Measurements from ENCODE around the gene HOPX.
"Not testable (repeated sequence)": the region's sequence is repeated elsewhere in the genome, so short reads cannot be mapped to it uniquely, and the experiment has no call there.

The HOPX gene

DNA sequence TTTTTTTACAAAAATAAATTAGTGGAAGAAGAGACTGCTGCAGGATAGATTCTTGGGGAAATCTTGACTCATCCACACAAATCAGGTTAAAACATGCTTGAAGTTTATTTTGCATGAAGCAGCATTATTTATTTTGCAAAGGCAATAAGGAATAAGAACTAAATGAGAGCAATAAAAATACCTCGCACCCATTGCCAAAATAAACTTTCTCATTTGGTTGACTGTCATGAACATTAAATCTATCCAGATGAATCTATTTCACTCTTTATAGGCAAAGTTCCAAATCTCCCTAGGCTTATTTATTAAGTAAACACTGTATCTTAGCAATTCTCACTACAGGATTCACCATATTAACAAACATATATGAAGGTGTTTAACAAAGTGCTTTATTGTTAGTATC, 58.9 kb downstream of the HOPX start:
- no peak for FAIRE-seq

DNA sequence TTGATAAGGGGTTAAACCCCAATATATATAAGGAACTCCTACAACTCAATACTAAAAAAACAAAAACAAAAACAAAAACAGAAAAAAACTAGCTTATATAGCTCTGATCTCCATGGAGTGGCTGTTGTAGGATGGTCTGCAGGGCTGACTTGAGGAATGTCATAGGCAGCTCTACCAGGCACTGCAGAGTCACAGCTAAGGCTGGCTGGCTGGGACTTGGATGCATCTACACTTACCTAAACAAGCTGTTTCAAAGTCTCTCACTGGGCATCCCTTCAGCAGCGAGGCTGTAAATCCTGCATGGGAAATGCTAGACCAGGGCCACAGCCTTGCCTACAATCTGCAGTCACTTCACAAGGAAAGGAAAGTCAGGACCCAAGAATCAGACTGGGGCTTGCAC, 61.3 kb downstream of the HOPX start:
- no peak for FAIRE-seq

DNA sequence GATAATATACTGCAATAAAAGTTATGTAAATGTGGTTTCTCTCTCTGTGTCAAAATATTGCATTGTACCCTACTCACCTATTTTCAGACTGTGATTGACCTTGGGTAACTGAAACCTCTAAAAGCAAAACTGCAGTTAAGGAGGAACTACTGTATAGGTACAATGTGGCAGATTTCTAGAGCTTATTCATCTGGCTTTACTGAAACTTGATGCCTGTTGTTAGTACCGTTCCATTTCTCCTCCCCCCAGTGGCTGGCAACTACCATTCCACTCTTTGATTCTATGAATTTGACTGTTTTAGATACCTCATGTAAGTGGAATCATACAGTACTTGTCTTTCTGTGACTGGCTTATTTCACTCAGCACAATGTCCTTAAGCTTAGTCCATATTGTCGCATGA, 61.9 kb downstream of the HOPX start:
- FAIRE-seq, result no peak

DNA sequence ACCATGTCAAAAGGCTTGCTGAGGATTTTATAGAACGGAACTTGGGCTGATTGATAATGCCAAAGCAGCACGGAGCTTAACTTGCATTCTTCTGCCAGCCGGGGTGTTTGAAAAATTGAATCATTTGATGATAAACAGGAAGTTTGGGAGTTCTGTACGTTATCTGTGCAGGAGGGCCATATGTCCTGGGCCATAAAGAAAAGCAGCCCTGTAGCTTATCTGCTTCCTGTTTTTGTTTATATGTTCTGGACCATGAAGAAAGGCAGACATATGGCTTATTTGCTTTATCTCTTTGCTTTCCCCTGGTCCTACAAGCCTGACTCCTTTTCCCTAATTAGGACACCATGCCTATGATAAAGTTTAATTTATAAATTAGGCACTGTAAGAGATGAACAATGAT, 62.4 kb downstream of the HOPX start:
- no peak for FAIRE-seq

DNA sequence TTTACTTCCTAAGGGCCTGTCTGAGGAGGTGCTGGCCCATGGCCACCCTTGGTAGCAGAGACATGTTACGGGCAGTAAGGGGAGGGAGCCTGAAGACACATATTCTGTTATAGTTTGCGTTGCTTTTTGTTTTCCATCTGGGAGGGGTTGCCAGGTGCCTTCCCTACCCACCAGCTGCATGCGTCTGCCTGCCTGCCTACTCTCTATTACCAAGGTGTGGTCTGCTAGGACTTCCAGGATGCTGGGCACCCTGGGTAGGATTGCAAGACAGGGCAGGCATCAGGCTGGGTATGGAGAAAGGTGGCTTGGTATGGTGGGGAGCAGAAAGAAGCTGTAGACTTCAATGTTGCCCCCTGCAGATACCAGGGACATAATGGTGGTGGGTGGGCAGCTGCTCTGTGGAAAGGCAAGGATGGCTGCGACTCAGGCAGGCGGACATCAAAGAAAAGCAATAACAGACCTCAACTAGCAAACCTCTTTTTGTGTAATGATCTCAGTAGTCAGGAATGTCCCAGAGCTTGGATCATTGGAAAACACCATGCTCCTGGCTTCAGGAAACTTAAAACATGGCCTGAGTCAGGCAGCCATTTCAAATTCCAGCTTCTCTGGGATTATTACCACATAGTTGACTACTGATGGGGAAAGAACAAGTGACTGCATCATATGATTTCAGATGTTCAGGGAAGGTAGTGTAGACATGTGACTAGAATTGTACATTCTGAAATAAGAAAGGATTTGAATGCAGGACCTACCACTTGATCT, 67.8 kb downstream of the HOPX start:
- FAIRE-seq, result no peak

DNA sequence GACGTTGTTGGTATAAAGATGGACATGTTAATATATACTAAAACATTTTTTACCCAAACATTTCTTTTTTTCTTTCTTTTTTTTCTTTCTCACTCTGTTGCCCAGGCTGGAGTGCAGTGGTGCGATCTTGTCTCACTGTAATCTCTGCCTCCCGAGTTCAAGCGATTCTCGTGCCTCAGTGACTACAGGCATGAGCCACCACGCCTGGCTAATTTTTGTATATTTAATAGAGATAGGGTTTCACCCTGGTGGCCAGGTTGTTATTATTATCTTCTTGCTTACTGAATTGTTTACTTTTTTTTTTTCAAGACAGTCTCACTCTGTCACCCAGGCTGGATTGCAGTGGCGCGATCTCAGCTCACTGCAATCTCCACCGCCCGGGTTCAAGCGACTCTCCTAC, 68.8 kb downstream of the HOPX start:
- FAIRE-seq, result no peak

DNA sequence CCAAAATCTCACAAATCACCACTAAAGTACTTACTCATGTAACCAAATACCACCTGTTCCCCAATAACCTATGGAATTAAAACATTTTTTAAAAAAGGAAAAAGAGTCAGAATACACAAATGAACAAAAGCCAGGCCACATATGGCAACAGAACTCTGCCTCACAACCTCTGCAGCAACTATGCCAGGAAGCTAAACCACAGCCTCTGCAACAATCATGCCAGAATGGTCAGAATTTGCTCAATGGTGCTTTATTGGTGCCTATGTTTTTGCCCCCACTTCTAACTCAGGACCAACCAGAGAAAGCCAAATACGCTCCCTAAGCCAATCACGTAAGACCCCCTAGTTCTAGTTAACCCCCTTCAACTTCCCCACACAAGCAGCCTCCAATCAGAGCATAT, 69.6 kb downstream of the HOPX start:
- no peak for FAIRE-seq

DNA sequence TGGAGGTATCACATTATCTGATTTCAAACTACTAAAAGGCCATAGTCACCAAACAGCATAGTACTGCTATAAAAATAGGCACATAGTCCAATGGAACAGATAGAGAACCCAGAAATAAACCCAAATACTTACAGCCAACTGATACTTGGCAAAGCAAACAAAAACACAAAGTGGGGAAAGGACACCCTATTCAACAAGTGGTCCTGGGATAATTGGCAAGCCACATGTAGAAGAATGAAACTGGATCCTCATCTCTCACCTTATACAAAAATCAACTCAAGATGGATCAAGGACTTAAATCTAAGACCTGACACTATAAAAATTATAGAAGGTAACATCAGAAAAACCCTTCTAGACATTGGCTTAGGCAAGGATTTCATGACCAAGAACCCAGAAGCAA, 70.9 kb downstream of the HOPX start:
- FAIRE-seq, result not testable (repeated sequence)

DNA sequence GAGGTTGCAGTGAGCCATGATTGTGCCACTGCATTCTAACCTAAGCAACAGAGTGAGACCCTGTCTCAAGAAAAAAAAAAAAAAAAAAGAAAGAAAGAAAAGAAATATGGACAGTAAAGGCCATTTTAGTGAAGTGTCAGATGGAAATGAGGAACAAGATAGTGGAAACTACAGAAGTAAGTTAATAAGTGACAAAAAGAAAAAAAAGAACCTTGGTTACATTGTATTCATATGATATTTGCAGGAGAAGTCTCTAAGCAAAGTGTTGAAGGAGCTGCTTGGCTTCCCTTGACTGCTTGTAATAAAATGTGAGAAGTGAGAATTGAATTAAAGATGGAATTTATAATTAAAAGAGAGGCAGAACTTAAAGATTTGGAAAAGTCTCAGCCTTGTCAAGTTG, 73.2 kb downstream of the HOPX start:
- no peak for FAIRE-seq

DNA sequence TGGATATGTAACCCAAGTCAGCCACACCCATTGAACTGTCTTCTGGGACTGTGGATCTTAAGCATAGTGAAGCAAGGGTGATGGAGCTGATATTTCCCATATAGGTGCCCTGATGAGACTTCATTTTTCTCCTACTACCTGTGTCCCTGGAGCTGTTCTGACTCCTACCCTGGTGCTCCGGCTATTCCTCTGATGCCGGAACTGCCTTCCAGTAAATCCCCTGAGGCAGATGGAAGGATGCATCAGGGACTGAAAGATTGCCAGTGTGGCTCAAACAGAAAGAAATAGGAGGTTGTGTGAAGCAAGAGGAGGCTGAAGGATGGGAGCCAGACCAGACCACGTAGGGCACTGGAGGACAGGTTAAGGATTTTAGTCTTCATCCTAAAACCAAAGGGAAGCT, 74.7 kb downstream of the HOPX start:
- no peak for FAIRE-seq

DNA sequence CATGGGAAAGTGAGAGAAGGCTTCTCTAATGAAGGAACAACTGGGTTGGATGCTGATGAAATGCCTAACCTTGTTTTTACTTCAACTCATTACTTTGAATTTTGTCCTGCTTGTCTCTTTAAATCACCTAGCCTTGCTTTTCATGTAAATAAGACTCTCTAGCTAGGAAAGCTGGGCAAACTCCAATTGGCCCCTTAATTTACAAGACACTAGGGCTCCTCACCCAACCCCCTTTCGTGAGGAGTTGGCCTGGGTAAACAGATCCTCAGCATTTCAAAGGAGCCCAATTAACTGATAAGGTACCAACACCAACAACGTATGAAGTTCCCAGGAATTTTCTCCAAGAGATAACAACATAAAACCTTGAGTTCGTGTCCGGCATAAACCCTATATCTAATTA, 75.6 kb downstream of the HOPX start:
- not testable (repeated sequence) for FAIRE-seq

DNA sequence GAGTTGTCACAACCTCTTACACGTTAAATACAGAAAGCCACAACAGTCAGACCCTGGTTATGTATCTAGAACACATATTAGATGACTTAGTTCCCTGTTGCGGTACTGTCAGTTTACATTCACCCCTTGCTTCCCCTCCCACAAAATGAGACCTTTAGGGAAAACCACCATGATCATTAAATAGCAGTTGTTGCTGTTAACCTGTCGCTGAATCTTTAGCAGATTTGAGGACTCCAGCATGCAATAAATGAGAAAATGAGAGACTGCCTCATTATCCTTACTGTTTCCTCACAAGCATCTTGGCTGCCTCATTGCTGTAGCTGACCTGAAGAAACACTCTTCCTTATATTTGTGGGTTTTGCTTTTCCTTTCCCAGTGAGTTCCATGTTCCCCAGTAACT, 77.8 kb downstream of the HOPX start:
- no peak for FAIRE-seq

Data from islet of Langerhans (tissue), 1 donor.